Measurements from ENCODE around the gene OR6N2. TPM values are rescaled to one million over a fixed set of nuclear protein-coding genes. Genes with fewer than 3 reads are reported as not detected.

The OR6N2 gene
- total and polyA plus RNA-seq, 8 donors, result 0.08 TPM; not detected in 7

- H3K9me3 ChIP-seq, result no peaks in the 10 kb centered on the region
- no peaks in the 10 kb centered on the region for H3K36me3 ChIP-seq
- no peaks in the 10 kb centered on the region for H3K4me1 ChIP-seq
- DNase-seq (no peak), ATAC-seq (no peak)
- no peaks in the 10 kb centered on the region for H3K27me3 ChIP-seq
- H3K4me3 ChIP-seq, result no peak overlapping the region
- TF ChIP-seq CTCF (IDR thresholded peaks at IDR 0.05), result no peak
- H3K27ac ChIP-seq, result no peak overlapping the region
- intact Hi-C loops (cut with DNase I), result no loop called here
Measured at GRCh38 chr1:158732524-158732923, 48.5 kb downstream of the OR6N2 start.

- no peak overlapping the region for H3K4me3 ChIP-seq
- intact Hi-C loops (cut with DNase I), result no loop called here
Measured at GRCh38 chr1:158731707-158732106, 49.3 kb downstream of the OR6N2 start.

GRCh38 chr1:158730453-158730852 lies 50.6 kb downstream of the OR6N2 start:
- no peak overlapping the region for H3K4me3 ChIP-seq
- ATAC-seq (no peak), DNase-seq (no peak)
- H3K9me3 ChIP-seq, result no peaks in the 10 kb centered on the region
- no peaks in the 10 kb centered on the region for H3K36me3 ChIP-seq
- TF ChIP-seq CTCF (IDR thresholded peaks at IDR 0.05), result no peak
- intact Hi-C loops (cut with DNase I), result no loop called here
- H3K27ac ChIP-seq, result no peak overlapping the region
- H3K4me1 ChIP-seq, result no peaks in the 10 kb centered on the region
- H3K27me3 ChIP-seq, result no peaks in the 10 kb centered on the region

More at GRCh38 chr1:158731707-158732106, 49.3 kb downstream of the OR6N2 start:
- ATAC-seq (no peak), DNase-seq (no peak)
- no peaks in the 10 kb centered on the region for H3K27me3 ChIP-seq
- H3K27ac ChIP-seq, result no peak overlapping the region
- no peaks in the 10 kb centered on the region for H3K9me3 ChIP-seq
- no peaks in the 10 kb centered on the region for H3K4me1 ChIP-seq
- TF ChIP-seq CTCF (IDR thresholded peaks at IDR 0.05), result no peak
- H3K36me3 ChIP-seq, result no peaks in the 10 kb centered on the region

- no peak for ATAC-seq
- Histone ChIP-seq H3K36me3 (no peaks in the 10 kb centered on the region), H3K4me3 (no peak overlapping the region), H3K4me1 (no peaks in the 10 kb centered on the region), H3K27me3 (no peaks in the 10 kb centered on the region), H3K27ac (no peak overlapping the region), H3K9me3 (no peaks in the 10 kb centered on the region)
- no peak for DNase-seq
- TF ChIP-seq CTCF (IDR thresholded peaks at IDR 0.05), result no peak
- intact Hi-C loops (cut with DNase I), result no loop called here
Measured at GRCh38 chr1:158728510-158729225, 52.3 kb downstream of the OR6N2 start.

GRCh38 chr1:158724442-158724841 lies 56.6 kb downstream of the OR6N2 start:
- no peak overlapping the region for H3K4me3 ChIP-seq
- ATAC-seq, result no peak
- intact Hi-C loops (cut with DNase I), result no loop called here
- no peak overlapping the region for H3K27ac ChIP-seq
- no peaks in the 10 kb centered on the region for H3K27me3 ChIP-seq
- TF ChIP-seq CTCF (IDR thresholded peaks at IDR 0.05), result no peak
- no peaks in the 10 kb centered on the region for H3K4me1 ChIP-seq
- H3K36me3 ChIP-seq, result no peaks in the 10 kb centered on the region
- DNase-seq, result no peak
- no peaks in the 10 kb centered on the region for H3K9me3 ChIP-seq

Other genes with a start within 250 kb of the OR6N2 start
- not detected for gene OR6Y1, start 226.8 kb downstream of the OR6N2 start, total RNA-seq
- gene OR6Y1, start 226.8 kb downstream of the OR6N2 start, polyA plus RNA-seq (ENCODE audit: insufficient read length in 6 of 6), result not detected
- not detected for gene OR6P1, start 210.6 kb downstream of the OR6N2 start, total RNA-seq
- not detected for gene OR6P1, start 210.6 kb downstream of the OR6N2 start, polyA plus RNA-seq (ENCODE audit: insufficient read length in 6 of 6)
- gene OR10X1, start 201.3 kb downstream of the OR6N2 start, total RNA-seq, result not detected
- gene OR10X1, start 201.3 kb downstream of the OR6N2 start, polyA plus RNA-seq (ENCODE audit: insufficient read length in 6 of 6), result not detected
- gene OR10Z1, start 175.9 kb downstream of the OR6N2 start, total RNA-seq, result not detected
- gene OR10Z1, start 175.9 kb downstream of the OR6N2 start, polyA plus RNA-seq (ENCODE audit: insufficient read length in 6 of 6), result under 1 TPM; 0.17 to 0.38 (median 0.23) TPM
- under 1 TPM; 0.06 to 0.45 TPM for gene SPTA1, start 94.5 kb downstream of the OR6N2 start, total RNA-seq
- 10 to 100 TPM in 2 of 6 donors, 1 to 10 TPM in 4; 8.3 to 13.3 (median 9.8) TPM for gene SPTA1, start 94.5 kb downstream of the OR6N2 start, polyA plus RNA-seq (ENCODE audit: insufficient read length in 6 of 6)
- gene OR6K2, start 80.6 kb downstream of the OR6N2 start, total RNA-seq, result not detected
- not detected for gene OR6K2, start 80.6 kb downstream of the OR6N2 start, polyA plus RNA-seq (ENCODE audit: insufficient read length in 6 of 6)
- gene OR6K3, start 60.5 kb downstream of the OR6N2 start, total RNA-seq, result under 1 TPM in 1 of 2 donors, not detected in 1; 0.21 TPM
- gene OR6K3, start 60.5 kb downstream of the OR6N2 start, polyA plus RNA-seq (ENCODE audit: insufficient read length in 6 of 6), result under 1 TPM in 1 of 6 donors, not detected in 5; 0.10 TPM
- gene OR6K6, start 26.5 kb downstream of the OR6N2 start, total RNA-seq, result not detected
- not detected for gene OR6K6, start 26.5 kb downstream of the OR6N2 start, polyA plus RNA-seq (ENCODE audit: insufficient read length in 6 of 6)
- under 1 TPM in 1 of 2 donors, not detected in 1; 0.26 TPM for gene OR6N1, start 9.0 kb downstream of the OR6N2 start, total RNA-seq
- not detected for gene OR6N1, start 9.0 kb downstream of the OR6N2 start, polyA plus RNA-seq (ENCODE audit: insufficient read length in 6 of 6)
- gene MNDA, start 50.1 kb upstream of the OR6N2 start, total RNA-seq, result 10 to 100 TPM; 21.9 to 82.3 TPM
- gene MNDA, start 50.1 kb upstream of the OR6N2 start, polyA plus RNA-seq (ENCODE audit: insufficient read length in 6 of 6), result 1 to 10 TPM; 5.1 to 7.4 (median 6.1) TPM
- 1 to 10 TPM; 2.5 to 3.5 TPM for gene PYHIN1, start 150.3 kb upstream of the OR6N2 start, total RNA-seq
- 1 to 10 TPM in 3 of 6 donors, under 1 TPM in 3; 0.53 to 1.5 (median 1.1) TPM for gene PYHIN1, start 150.3 kb upstream of the OR6N2 start, polyA plus RNA-seq (ENCODE audit: insufficient read length in 6 of 6)
- 100 to 1,000 TPM in 1 of 2 donors, 10 to 100 TPM in 1; 69.7 to 121 TPM for gene IFI16, start 228.7 kb upstream of the OR6N2 start, total RNA-seq
- gene IFI16, start 228.7 kb upstream of the OR6N2 start, polyA plus RNA-seq (ENCODE audit: insufficient read length in 6 of 6), result 100 to 1,000 TPM in 3 of 6 donors, 10 to 100 TPM in 3; 79.9 to 132 (median 106) TPM

Data from left lung (tissue), 10 donors.